ENCODE measurements around the gene ELANE.

ELANE gene

DNA sequence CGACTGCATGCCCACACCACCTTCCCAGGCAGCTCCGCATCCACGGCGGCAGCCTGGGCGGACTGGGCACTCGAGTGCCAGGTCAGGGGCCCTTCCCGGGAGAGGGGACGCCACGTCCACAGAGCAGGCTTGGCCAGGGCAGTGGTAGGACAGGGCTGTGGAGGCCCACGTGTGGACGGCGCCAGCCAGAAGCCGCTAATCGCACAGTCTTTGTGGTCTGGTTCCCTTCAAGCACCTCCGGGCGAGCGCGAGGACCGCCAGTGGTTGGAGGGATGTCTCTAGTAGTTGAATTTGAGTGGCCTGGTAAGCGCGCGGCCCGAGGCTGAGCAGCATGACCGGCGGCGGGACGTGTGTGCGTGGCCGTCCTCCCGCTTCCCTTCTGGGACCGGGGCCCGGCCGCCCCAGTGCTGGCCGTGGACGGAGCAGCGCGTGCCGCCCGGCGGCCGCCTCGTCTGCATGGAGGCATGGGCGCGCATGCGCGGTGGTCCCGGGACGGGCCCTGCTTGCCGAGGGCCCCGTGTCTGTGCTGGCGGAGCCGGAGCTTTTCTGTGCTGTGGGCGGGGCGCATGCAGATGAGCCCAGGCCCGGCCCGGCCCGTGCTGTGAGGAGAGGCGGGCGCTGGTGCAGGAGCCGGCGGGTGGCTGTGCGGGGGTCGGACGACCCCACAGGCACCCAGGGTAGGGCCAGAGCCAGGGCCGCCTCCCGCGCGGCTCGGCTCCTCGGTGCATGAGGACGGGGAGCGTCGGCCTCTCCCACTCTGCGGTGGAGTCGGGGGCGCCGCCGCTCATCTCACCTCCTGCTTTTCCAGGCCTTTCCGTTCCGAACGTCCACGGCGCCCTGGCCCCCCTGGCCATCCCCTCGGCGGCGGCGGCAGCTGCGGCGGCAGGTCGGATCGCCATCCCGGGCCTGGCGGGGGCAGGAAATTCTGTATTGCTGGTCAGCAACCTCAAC lies 46.2 kb upstream of the ELANE start:
- TF ChIP-seq CTCF (IDR thresholded peaks at IDR 0.05; ENCODE audit: insufficient read depth, low read depth, low read length, missing control alignments): no peak
- no peak overlapping the region for H3K4me3 ChIP-seq (ENCODE audit: low read length)
- DNase-seq (ENCODE audit: low read depth): no peak

- no peak for TF ChIP-seq CTCF (IDR thresholded peaks at IDR 0.05; ENCODE audit: insufficient read depth, low read depth, low read length, missing control alignments)
- H3K4me3 ChIP-seq (ENCODE audit: low read length): no peak overlapping the region
- no peak for DNase-seq (ENCODE audit: low read depth)
Measured at GRCh38 chr19:806815-807421, 45.2 kb upstream of the ELANE start.

DNA sequence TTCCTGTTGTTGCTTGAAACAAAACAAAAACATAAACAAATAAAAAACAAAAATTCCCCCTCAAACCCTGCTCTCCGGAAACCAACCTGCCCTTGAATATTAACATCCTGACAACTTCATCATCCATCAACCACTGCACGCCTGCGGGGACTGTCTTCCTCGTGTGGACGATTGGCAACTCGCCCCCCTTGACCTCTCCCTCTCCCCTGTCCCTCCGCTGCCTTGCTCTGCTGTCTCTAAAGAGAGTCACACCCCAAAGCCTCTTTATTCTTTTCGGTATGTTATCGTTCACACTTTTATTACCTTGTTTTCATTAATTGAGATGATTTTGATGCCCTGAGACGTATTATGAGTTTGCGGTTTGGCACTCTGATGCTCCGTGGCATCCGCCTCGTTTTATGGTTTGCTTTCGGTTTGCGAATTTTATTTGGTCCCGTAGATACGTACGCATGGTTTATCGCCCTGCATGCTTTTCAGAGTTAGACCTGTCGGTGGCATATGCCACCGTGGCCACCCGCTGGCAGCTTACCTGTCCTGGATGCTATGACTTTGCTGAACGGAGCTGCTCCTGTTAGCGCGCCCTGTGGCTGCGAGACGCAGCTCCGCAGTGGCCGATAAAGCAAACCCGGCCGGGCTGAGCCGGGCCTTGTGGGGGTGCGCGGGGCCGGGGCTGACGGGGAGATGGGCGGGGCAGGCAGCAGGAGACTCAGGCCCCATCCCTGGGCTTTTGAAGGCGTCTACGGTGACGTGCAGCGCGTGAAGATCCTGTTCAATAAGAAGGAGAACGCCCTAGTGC lies 44.3 kb upstream of the ELANE start:
- no peak for DNase-seq (ENCODE audit: low read depth)
- no peak overlapping the region for H3K4me3 ChIP-seq (ENCODE audit: low read length)
- no peak for TF ChIP-seq CTCF (IDR thresholded peaks at IDR 0.05; ENCODE audit: insufficient read depth, low read depth, low read length, missing control alignments)

DNA sequence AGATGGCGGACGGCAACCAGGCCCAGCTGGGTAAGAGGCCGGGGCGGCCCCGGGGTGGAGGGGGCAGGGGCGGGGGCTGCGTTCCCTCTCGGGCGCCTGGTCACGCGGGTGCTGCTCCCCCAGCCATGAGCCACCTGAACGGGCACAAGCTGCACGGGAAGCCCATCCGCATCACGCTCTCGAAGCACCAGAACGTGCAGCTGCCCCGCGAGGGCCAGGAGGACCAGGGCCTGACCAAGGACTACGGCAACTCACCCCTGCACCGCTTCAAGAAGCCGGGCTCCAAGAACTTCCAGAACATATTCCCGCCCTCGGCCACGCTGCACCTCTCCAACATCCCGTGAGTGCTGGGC lies 43.7 kb upstream of the ELANE start:
- H3K4me3 ChIP-seq (ENCODE audit: low read length): no peak overlapping the region
- no peak for TF ChIP-seq CTCF (IDR thresholded peaks at IDR 0.05; ENCODE audit: insufficient read depth, low read depth, low read length, missing control alignments)
- no peak for DNase-seq (ENCODE audit: low read depth)

- TF ChIP-seq CTCF (IDR thresholded peaks at IDR 0.05; ENCODE audit: insufficient read depth, low read depth, low read length, missing control alignments): no peak
- H3K4me3 ChIP-seq (ENCODE audit: low read length): no peak overlapping the region
- DNase-seq (ENCODE audit: low read depth): no peak
Measured at GRCh38 chr19:810077-810855, 41.8 kb upstream of the ELANE start.

- no peak for DNase-seq (ENCODE audit: low read depth)
- no peak for TF ChIP-seq CTCF (IDR thresholded peaks at IDR 0.05; ENCODE audit: insufficient read depth, low read depth, low read length, missing control alignments)
- H3K4me3 ChIP-seq (ENCODE audit: low read length): no peak overlapping the region
Measured at GRCh38 chr19:810883-811489, 41.1 kb upstream of the ELANE start.

Measured in epithelial cell of esophagus (primary cell).